GM10248 (cell line): ENCODE results near the gene GAREM2.

ENCODE experiments used
- CTCF ChIA-PET: fragments of 300-600 bp; sonication (Branson Sonifier 250); formaldehyde crosslinking; extraction: SDS; loops from one replicate; lab custom pipeline; 2021; ENCODE audit warnings: antibody characterized with exemption; lab: Yijun Ruan, JAX
- POLR2A ChIA-PET: fragments of 350-650 bp; sonication (Branson Sonifier 250); formaldehyde crosslinking; extraction: SDS; loops from one replicate; lab custom pipeline; 2020; ENCODE audit warnings: antibody characterized with exemption; lab: Yijun Ruan, JAX
- DNase-seq: peaks from one replicate; pipeline ENCODE4 v3.0.0; 2012; ENCODE audit errors: extremely low spot score
- TF ChIP-seq, protein P1 (sequence below): IDR thresholded peaks from 2 replicates; pipeline ENCODE4 v1.5.1; 2012; ENCODE audit warnings: mild to moderate bottlenecking, low read depth; ENCODE audit errors: extremely low read depth, missing control alignments, control extremely low read depth

GAREM2 gene

GRCh38 chr2:26150243-26150642 is 22.6 kb upstream of the GAREM2 start:
- ChIA-PET CTCF (no interaction called here), POLR2A (no interaction called here)
- DNase-seq: no peak
- TF ChIP-seq, protein P1, sequence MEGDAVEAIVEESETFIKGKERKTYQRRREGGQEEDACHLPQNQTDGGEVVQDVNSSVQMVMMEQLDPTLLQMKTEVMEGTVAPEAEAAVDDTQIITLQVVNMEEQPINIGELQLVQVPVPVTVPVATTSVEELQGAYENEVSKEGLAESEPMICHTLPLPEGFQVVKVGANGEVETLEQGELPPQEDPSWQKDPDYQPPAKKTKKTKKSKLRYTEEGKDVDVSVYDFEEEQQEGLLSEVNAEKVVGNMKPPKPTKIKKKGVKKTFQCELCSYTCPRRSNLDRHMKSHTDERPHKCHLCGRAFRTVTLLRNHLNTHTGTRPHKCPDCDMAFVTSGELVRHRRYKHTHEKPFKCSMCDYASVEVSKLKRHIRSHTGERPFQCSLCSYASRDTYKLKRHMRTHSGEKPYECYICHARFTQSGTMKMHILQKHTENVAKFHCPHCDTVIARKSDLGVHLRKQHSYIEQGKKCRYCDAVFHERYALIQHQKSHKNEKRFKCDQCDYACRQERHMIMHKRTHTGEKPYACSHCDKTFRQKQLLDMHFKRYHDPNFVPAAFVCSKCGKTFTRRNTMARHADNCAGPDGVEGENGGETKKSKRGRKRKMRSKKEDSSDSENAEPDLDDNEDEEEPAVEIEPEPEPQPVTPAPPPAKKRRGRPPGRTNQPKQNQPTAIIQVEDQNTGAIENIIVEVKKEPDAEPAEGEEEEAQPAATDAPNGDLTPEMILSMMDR: no peak

DNA sequence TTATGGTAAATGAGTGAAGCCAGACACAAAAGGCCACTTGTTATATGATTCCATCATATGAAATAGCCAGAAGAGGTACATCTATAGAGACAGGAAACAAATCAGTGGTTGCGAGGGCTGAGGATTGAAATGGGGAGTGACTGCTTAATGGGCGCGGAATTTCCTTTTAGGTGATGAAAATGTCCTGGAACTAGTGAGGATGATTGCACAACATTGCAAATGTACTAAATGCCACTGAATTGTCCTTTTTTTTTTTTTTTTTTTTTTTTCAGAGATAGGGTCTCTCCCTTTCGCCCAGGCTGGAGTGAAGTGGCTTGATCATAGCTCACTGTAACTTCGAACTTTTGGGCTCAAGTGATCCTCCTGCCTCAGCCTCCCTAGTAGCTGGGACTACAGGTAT is 15.3 kb upstream of the GAREM2 start:
- TF ChIP-seq, protein P1: no peak
- ChIA-PET POLR2A (no interaction called here), CTCF (no interaction called here)
- DNase-seq: no peak

- TF ChIP-seq, protein P1: no peak
- CTCF ChIA-PET: interaction anchor here (0.9 to 1.3 kb wide), 3 partner anchors 16 to 23 kb away, joined by 3 read pairs; no protein-coding TSS in a partner anchor
- no peak for DNase-seq
- POLR2A ChIA-PET: no interaction called here
These were observed 11.0 kb upstream of the GAREM2 start for GRCh38 chr2:26161926-26162325.

DNA sequence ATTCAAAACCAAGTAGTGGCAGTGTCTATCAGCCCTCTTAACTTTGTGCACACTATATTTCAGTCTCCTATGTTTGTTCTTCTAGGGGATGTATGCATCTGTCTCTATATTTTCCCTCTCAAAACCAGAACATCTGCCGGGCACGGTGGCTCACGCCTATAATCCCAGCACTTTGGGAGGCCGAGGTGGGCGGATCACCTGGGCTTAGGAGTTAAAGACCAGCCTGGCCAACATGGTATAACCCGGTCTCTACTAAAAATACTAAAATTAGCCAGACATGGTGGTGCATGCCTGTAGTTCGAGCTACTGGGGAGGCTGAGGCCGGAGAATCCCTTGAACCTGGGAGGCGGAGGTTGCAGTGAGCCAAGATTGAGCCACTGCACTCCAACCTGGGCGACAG is 9.9 kb upstream of the GAREM2 start:
- POLR2A ChIA-PET: no interaction called here

DNA sequence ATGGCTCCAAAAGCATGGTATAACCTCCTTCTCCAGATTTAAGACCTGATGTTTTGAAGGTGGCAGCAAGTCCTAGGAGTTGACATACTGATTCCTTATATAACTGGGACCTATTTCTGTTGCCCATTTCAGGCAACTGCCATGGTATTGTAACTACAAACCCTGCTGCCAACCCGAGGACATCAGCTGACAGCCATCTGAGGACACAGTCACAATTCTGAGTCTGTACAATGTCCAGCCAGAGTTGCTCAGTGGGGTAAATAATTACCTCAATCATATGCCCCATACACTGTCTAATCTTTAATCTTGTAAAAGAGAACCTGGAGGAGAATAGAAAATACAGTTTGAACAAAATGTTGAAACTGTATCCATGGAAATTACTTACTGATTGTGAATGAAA is 8.7 kb upstream of the GAREM2 start:
- TF ChIP-seq, protein P1: no peak
- no peak for DNase-seq
- ChIA-PET POLR2A (no interaction called here), CTCF (no interaction called here)

More for the DNA sequence above, 9.9 kb upstream of the GAREM2 start:
- no peak for DNase-seq
- CTCF ChIA-PET: no interaction called here
- TF ChIP-seq, protein P1: no peak

- CTCF ChIA-PET: no interaction called here
- DNase-seq: no peak
- POLR2A ChIA-PET: no interaction called here
- TF ChIP-seq, protein P1: no peak
These were observed 8.2 kb upstream of the GAREM2 start for GRCh38 chr2:26164641-26165211.
